NCI-H2081 (cell line): Measurements from ENCODE around the gene NUP62CL.
"Not testable (repeated sequence)": the region's sequence is repeated elsewhere in the genome, so short reads cannot be mapped to it uniquely, and the experiment has no call there.

Source experiments
- DNase-seq, 2 experiments: peaks; one replicate each; lab custom pipeline; 2025; lab: John Stamatoyannopoulos, UW

Gene NUP62CL, protein sequence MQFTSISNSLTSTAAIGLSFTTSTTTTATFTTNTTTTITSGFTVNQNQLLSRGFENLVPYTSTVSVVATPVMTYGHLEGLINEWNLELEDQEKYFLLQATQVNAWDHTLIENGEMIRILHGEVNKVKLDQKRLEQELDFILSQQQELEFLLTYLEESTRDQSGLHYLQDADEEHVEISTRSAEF

DNA sequence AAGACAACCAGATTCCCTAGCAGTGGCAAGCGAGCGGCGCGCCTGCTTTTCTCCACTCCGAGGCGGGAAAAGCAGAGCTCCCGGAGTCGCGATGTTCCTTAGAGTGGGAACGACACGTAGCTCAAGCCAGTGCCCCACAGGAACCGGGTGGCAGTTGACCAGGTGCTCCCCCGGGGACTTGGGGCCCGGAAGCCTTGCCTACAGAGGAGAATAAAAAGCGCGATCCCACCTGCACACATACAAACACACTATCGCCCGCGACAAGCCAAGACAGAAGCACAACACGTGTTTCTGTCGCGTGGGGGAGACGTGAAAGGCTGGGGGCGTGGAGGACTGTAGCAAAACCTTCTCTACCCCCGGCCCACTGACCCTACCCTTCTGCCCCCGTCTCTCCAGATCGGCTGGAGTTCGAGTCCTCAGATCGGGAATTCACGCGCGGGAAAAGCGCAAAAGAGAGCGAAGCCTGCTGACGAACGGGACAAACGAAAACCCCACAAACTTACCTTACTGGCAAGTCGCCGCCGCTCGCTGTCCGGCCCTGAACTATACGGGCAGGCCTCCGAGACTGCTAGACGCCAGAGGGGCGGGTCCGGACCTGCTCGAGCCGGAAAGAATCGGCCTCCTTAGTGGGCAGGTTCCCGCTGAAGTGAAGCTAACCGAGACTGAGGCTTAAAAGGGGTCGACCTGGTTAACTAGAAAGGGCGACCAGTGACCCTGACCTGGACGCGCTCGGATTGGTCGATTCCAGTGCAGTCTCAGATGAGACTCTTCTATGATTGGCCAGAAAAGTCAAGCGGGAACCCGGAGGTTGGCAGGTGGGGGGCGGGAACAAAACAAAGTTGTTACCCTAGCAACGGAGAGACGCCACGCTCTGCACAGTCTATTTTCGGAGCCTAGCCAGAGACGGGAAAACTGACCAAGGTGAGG is at the start of gene NUP62CL, which contains the start of gene DNAAF6:
Gene NUP62CL, minus strand, starts transcription at position 664 of the 927 bp plus-strand sequence. CDS start 31,287 bp downstream, outside the sequence.
Gene DNAAF6, plus strand, starts transcription at position 842 of the 927 bp plus-strand sequence. CDS start 6,265 bp downstream, outside the sequence.
- DNase-seq, result peak; percentile 89 to 90

DNA sequence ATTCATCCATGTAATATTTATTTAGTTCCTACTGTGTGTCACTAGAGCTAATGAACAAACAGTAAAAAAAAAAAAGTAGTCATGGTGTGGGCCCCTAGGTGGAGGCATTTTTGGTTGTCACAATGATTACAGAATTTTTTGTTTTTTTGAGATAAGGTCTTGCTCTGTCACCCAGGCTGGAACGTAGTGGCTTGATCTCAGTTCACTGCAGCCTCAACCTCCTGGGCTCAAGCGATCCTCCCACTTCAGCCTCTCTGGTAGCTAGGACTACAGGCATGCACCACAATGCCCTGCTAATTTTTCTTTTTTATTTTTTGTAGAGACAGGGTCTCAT is 22.2 kb upstream of the NUP62CL start:
- DNase-seq, result no peak

DNA sequence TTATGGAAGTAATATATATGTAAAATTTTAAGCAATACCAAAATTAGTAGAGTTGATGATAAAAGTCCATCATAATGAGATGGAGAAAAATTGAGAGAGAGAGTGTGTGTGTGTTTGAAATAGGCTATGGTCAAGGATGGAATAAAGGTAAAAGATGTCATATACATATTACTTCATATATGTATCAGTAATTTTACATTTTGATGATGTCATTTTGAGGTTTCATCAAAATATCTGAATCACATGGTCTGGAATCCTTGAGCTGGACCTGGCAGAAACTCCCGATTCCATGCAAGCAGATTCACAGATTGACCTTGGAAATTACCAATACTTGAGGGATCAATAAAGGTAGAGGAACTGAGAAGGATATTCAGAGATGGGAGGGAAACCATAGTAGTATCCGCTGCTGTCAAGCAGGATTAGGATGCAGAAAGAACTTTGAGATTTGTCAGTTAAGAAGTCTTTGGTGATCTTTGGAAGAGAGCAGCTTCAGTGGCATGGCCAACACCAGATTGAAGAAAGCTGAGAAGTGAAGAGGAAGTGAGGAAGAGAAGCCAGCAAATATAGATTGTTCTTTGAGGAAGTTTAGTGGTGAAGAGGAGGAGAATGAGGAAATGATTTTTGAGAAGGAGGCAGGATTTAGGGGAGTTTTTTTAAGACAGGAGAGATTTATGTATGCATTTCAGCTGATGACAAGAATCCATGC is 21.7 kb upstream of the NUP62CL start:
- DNase-seq, result no peak

DNA sequence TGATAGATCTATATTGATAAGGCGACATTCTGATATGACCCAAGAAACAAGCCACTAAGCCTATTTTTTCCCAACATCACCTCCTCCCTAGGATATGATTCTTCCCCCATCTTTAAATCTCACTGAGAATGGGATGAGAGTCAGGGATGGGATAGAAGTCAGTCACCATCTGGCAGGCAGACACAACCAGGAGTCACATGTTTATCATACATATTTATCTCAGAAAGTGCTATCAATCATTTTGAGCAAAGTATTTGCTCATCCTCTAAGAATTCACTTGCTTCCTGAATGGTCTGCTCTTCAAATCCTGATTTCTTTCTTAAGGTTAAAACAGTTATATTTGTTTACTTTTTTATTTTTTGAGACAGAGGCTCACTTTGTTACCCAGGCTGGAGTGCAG is 20.5 kb upstream of the NUP62CL start:
- DNase-seq, result no peak

DNA sequence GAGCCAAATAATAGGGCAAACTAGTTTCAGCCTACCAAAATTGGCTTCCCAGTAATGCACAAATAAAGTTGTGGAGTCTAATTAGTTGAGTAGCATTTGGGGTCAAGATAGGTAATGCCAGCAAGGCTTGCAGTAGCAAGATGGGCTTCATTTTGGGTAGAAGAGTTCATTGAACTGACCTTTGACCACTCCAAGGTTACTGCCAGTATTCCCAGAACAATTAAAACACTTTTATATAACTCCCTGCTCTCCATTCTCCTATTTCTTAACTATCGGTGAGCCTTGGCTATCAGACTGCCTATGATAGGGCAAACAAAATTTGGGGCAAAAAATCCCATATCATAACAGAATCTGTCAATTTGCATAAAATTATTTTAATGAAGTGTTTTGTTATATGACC is 7.2 kb upstream of the NUP62CL start:
- DNase-seq, result no peak

DNA sequence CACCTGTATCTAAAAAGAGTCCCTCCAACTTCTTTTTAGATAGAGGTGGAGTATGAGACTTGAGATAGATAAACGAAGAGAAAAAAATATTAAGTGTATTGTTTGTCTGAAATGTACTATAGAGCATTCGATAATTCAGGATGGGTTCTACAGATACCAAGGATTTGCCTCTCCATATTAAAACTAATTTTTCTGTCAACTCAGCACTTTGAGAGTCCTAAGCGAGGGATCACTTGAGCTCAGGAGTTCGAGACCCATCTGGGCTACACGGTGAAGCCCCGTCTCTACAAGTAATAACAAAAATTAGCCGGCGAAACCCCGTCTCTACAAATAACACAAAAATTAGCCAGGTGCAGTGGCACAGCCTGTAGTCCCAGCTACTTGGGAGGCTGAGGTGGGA is 1.7 kb upstream of the NUP62CL start:
- DNase-seq, result no peak

DNA sequence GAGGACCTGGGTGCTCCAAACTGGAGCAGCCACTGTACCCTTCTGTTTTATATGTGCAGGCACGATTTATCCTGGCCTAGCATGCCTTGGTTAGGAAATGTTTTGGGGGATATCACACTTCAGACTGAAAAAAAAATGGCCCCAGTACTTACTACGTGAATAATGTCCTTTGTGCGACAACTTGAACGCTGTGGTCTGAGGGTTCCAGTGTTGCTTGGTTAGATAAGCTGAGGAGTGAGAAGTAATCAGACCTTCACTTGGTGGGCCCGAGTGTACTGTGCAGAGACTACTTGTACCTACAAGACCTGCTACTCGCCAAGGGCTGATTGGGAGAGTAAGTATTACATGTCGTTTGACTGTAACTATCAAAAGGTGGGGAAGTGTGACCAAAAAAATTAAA is 856 bp upstream of the NUP62CL start:
- no peak for DNase-seq

DNA sequence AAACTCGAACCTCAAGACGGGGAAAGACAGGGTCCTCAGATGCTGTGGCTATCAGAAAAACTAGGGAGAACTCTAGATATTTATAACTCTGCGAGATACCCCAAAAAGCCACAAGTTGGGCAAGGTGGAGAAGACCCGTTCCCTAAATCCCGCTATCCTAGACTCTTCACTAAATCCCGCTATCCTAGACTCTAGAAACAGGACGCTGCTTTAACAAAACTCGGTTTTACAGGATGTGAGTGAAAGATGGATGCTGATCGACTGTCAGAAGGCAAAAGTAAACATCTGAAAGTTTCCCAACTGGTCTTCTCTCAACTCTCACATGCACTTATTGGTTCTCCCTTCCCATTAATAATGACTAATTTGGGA is 448 bp upstream of the NUP62CL start:
- no peak for DNase-seq

DNA sequence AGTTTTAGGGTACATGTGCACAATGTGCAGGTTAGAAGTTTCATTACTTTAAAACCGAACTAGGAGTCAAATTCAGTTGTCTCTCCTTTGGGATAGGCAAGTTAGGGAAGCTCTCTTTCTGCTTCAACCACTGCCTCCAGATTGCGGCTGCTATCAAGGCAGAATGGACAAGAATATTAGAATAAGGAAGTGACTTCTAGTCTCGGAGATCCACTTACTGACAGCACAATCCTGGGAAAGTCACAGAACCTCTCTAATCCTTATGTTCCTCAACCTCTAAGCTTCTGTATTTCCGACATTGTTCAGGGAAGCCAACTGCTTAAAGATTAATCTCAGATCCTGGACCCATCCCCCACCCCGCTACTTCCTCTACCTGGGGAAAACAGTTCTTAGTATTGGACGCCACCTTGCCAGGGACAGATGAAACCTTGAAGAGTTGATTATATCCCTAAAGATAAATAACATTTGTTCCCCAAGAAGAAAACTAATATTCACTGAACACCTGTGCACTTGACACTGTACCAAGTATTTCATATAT is 2.1 kb downstream of the NUP62CL start:
- DNase-seq, result no peak

DNA sequence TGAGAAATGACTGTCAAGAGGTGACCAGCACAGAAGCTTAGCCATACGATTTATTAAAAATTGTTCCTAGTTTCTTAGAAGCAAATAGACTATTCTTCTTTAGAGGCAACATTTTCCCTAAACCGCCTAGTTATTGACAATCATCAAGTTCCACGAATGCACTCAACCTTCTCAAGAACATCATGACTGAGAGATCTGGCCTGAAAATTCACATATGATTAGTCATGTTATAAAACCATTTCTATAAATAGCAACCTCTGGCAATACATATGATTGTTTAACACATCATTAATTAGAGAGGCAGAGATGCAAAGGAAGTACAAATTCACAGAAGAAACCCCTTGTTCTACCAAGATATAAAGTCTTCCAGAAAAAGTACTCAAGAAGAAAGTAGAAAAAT is 6.7 kb downstream of the NUP62CL start:
- no peak for DNase-seq

DNA sequence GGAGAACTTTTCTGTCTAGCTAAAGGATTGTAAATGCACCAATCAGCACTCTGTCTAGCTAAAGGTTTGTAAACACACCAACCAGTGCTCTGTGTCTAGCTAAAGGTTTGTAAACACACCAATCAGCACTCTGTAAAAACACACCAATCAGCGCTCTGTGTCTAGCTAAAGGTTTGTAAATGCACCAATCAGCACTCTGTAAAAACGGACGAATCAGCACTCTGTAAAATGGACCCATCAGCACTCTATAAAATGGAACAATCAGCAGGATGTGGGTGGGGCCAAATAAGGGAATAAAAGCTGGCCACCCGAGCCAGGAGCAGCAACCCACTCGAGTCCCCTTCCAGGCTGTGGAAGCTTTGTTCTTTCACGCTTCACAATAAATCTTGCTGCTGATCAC is 8.2 kb downstream of the NUP62CL start:
- DNase-seq, result not testable (repeated sequence)

DNA sequence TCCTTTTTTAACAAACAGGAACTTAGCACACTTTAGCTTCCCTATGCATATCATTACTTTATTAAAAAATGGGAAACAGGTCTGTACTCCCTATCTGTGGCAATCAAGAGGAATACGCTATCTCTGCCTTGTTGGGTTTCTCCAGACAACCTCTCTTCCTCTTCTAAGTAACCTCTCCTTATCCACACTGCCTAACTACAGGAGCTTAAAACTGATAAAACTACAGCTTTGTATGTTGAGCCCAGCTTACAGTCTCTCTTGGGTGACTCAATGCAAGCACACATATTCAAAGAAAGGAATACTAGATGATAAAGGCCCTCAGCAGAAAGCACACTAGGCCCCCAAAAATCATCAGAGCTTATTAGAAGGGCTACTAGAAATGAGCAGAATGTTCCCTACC is 8.9 kb downstream of the NUP62CL start:
- DNase-seq, result no peak

DNA sequence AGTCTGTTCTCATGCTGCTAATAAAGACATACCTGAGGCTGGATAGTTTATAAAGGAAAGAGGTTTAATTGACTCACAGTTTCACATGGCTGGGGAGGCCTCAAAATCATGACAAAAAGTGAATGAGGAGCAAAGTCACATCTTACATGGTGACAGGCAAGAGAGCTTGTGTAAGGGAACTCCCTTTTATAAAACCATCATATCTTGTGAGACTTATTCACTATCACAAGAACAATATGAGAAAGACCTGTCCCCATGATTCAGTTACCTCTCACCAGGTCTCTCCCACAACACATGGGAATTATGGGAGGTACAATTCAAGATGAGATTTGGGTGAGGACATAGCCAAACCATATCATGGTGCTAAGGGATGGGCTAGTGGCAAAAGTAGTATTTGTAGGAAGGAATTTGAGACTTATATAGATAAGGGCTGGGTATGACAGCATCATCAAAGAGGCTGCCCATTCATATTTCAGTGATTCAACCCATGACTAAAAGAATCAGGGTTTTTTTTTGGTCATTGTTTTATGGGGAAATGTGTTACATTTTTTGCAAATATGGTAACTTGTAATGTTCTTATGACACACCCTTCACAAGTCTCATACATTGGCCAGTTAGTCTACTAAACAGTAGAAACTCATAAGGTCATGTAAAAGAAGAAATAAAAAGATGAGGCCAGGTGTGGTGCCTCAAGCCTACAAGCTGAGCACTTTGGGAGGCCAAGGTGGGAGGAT is 34.7 kb downstream of the NUP62CL start:
- no peak for DNase-seq

DNA sequence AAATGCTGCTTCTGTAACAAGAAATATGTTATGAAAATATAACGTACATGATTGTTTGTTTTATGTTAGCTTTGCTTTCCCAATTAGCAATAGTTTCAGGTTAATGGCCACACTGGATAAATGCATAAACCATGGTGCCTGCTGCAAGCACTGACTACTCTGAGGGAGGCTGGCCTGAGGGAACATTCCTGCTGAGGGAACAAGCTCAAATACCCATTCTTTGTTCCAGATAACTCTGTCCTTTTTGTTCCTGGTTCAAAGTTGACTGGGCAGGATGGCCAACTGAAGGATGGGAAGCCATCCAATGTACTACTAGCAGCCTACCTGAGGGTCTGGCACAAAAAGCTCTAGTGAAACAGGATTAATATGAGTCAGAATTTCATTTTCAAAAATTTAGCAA is 37.5 kb downstream of the NUP62CL start:
- DNase-seq, result no peak

DNA sequence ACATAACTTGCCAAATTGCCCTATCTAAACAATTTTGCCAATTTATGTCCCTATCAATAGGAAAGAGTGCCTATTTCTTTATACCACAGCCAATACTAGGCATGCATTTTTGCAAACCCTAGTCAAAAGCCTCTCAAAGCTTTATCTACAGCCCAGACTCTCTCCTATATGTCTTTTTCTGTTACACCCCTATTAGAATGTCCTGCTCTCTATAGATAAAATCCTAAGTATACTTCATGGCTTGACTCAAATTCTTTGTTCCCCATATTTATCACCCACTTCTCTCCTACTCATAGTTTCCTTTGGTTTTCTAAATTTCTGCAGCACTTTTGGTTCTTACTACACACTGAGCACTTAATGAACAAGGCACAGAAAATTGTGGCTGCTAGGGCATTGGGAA is 38.0 kb downstream of the NUP62CL start:
- DNase-seq, result no peak

DNA sequence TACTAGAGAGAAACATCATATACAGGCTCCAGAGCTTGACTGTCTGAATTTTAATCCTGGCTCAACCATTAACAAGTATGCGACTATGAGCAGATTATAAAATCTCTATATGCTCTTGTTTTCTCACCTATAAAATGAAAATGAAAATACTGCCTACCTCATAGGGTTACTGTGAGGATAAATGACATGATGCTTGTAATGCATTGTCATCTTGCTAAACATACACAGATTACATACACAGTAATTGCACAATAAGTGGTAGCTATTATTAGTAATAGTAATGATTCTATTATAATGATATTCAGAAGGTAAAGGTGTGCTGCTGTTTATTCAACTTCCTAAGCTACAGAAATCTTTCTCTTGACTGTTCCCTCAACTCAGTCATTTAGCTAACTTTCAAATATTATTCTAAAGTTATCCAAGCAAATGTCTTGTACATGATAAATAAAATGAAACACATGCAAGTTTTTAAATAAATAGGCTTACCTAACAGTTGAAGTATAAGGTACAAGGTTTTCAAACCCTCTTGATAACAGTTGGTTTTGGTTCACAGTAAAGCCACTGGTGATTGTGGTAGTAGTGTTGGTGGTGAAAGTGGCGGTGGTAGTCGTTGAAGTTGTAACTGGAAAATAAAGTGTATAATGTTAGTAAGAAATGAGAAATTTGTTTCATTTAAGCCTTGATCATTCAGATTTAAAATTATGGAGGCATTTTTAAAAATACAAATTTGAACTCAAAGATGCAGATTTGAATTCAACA is 38.9 kb downstream of the NUP62CL start:
- DNase-seq, result no peak

DNA sequence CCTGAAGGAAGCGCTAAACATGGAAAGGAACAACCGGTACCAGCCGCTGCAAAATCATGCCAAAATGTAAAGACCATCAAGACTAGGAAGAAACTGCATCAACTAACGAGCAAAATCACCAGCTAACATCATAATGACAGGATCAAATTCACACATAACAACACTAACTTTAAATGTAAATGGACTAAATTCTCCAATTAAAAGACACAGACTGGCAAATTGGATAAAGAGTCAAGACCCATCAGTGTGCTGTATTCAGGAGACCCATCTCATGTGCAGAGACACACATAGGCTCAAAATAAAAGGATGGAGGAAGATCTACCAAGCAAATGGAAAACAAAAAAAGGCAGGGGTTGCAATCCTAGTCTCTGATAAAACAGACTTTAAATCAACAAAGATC is 48.6 kb downstream of the NUP62CL start:
- DNase-seq, result not testable (repeated sequence)

DNA sequence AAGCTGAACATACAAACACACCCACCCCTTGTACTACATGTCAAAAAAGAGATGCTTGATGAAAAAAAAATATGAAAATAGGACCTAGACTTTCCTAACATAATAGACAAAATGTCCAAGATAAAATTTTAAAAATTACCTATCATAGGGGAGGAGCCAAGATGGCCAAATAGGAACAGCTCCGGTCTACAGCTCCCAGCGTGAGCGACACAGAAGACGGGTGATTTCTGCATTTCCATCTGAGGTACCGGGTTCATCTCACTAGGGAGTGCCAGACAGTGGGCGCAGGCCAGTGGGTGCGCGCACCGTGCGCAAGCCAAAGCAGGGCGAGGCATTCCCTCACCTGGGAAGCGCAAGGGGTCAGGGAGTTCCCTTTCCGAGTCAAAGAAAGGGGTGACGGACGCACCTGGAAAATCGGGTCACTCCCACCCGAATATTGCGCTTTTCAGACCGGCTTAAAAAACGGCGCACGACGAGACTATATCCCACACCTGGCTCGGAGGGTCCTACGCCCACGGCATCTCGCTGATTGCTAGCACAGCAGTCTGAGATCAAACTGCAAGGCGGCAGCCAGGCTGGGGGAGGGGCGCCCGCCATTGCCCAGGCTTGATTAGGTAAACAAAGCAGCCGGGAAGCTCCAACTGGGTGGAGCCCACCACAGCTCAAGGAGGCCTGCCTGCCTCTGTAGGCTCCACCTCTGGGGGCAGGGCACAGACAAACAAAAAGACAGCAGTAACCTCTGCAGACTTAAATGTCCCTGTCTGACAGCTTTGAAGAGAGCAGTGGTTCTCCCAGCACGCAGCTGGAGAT is 50.4 kb downstream of the NUP62CL start:
- not testable (repeated sequence) for DNase-seq

DNA sequence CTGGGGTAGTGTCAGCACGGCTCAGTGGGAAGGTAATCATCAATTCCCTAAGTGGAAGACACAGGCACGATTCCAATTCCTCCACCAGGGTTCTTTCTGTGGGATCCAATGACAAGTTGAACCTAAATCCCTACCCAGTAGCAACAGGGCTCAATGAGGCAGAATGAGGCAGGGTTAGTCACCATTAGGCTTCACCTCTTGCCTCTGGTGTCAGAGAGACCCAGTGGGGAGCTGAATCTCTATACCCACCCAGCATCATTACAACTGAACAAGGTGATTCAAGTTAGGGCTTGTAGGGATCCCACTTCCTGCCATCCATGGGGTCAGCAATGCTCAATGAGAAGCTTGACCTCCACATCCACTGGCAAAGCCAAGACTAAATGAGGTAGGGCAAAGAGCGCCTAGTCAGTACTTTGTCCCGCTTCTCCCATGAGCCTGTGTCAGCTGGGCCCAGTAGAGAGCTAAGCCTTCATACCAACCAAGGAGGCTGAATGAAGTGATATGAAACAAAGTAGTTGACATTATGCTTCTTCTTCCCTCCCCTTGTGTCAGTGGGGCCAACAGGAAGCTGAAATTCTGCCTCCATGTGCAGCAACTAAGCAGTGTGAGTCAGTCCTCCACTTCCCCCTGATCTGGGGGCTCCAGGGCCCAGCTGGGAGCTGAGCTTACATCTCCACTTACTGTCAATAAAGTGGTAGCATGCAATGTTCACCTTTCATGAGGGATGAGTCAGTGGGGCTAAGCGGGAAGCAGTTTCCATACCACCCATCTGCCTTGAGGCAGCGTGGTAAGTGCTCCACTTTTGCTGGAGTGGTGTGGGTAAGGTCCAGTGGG is 51.2 kb downstream of the NUP62CL start:
- DNase-seq, result peak in 1 of 2 experiments; percentile 29
